Keratinocyte (primary cell): ENCODE results near the gene NLRC5. TPM values are rescaled to one million over a fixed set of nuclear protein-coding genes. Genes with fewer than 3 reads are reported as not detected.

ENCODE experiments used
- DNase-seq: peaks from one replicate; pipeline ENCODE4 v3.0.0-alpha.2; 2011; ENCODE audit warnings: low read depth, missing footprints, low spot score
- FAIRE-seq: peaks from 2 replicates; lab custom pipeline; 2011; peaks lifted over from hg19 to GRCh38; lab: Jason Lieb, UNC
- H2AFZ ChIP-seq: 2 replicates; pipeline ENCODE4 v1.6.0; 2012; ENCODE audit warnings: low read length, control low read depth, inconsistent platforms; ENCODE audit not compliant: control insufficient read depth
- H3K27ac ChIP-seq: 2 replicates; pipeline ENCODE4 v1.5.1; 2011; ENCODE audit warnings: low read length; ENCODE audit not compliant: control insufficient read depth, insufficient read depth
- H3K27me3 ChIP-seq: 3 replicates; pipeline ENCODE4 v1.6.0; 2011; ENCODE audit warnings: low read length; ENCODE audit not compliant: control insufficient read depth, insufficient read depth; ENCODE audit errors: extremely low read depth
- H3K36me3 ChIP-seq, 2 experiments: 2 replicates in 1 of 2; 3 replicates in 1 of 2; pipeline ENCODE4 v1.5.1; 2011; ENCODE audit warnings: low read length in 2 of 2, mild to moderate bottlenecking in 1 of 2; ENCODE audit not compliant: control insufficient read depth in 2 of 2, insufficient read depth in 2 of 2; ENCODE audit errors: extremely low read depth in 1 of 2
- H3K4me1 ChIP-seq: 3 replicates; pipeline ENCODE4 v1.5.1; 2011; ENCODE audit warnings: low read length; ENCODE audit not compliant: control insufficient read depth, insufficient read depth; ENCODE audit errors: extremely low read depth
- H3K4me2 ChIP-seq: 3 replicates; pipeline ENCODE4 v1.6.0; 2011; ENCODE audit warnings: low read depth, low read length; ENCODE audit not compliant: control insufficient read depth, insufficient read depth; ENCODE audit errors: extremely low read depth
- H3K4me3 ChIP-seq, 3 experiments: fragments of 200-600 bp in 1 of 3; sonication (generic) in 1 of 3; 2 replicates in 2 of 3; 3 replicates in 1 of 3; pipeline ENCODE4 v1.5.1; 2011 to 2016; ENCODE audit warnings: low read length in 3 of 3, mild to moderate bottlenecking in 3 of 3, control low read depth in 2 of 3, inconsistent platforms in 1 of 3, low read depth in 1 of 3, mixed read lengths in 1 of 3, mixed run types in 1 of 3, moderate library complexity in 1 of 3; ENCODE audit not compliant: control insufficient read depth in 2 of 3, insufficient read depth in 2 of 3; ENCODE audit errors: extremely low read depth in 1 of 3
- H3K79me2 ChIP-seq: 2 replicates; pipeline ENCODE4 v1.6.0; 2012; ENCODE audit warnings: low read length; ENCODE audit not compliant: control insufficient read depth, insufficient read depth
- H3K9ac ChIP-seq: 3 replicates; pipeline ENCODE4 v1.6.0; 2011; ENCODE audit warnings: low read length; ENCODE audit not compliant: control insufficient read depth, insufficient read depth; ENCODE audit errors: extremely low read depth
- H3K9me1 ChIP-seq: 3 replicates; pipeline ENCODE4 v1.6.0; 2011; ENCODE audit warnings: low read length; ENCODE audit not compliant: control insufficient read depth, insufficient read depth; ENCODE audit errors: extremely low read depth
- H3K9me3 ChIP-seq: 2 replicates; pipeline ENCODE4 v1.5.1; 2012; ENCODE audit warnings: low read depth, low read length; ENCODE audit not compliant: control insufficient read depth
- H4K20me1 ChIP-seq: 3 replicates; pipeline ENCODE4 v1.6.0; 2011; ENCODE audit warnings: low read length; ENCODE audit not compliant: control insufficient read depth, insufficient read depth; ENCODE audit errors: extremely low read depth
- CTCF ChIP-seq, 3 experiments: IDR thresholded peaks in 1 of 3; conservative IDR thresholded peaks in 1 of 3; optimal IDR thresholded peaks in 1 of 3; 2 replicates in 2 of 3; 3 replicates in 1 of 3; pipeline versions ENCODE3 to v1.5.1; 2011; ENCODE audit warnings: low read length in 3 of 3, mild to moderate bottlenecking in 3 of 3, moderate library complexity in 2 of 3, control low read depth in 1 of 3, inconsistent platforms in 1 of 3; ENCODE audit not compliant: insufficient read depth in 2 of 3; ENCODE audit errors: extremely low read depth in 1 of 3
- EZH2 ChIP-seq: IDR thresholded peaks from one replicate; pipeline ENCODE4 v1.6.1; 2012; ENCODE audit warnings: inconsistent platforms, mild to moderate bottlenecking, low read length, moderate library complexity
- dilution Hi-C: fragments of 300-500 bp; cut with MboI; formaldehyde crosslinking; loops from one replicate; pipeline ENCODE4 v1.7.0; 2020; ENCODE audit warnings: low sequenced_read_pairs; ENCODE audit not compliant: extremely low pct_ligation_motif_present
- polyA plus RNA-seq, 5 experiments: library from polyadenylated mRNA; depleted of rRNA in 3 of 5; stranded (reverse) in 3 of 5; stranded (forward) in 1 of 5; unstranded in 1 of 5; fragments of >200 nt; gene quantifications; 1 replicate in 1 of 5; 2 replicates in 3 of 5; 3 replicates in 1 of 5; pipeline versions ENCODE4 v1.2.1 to v1.2.3, GENCODE V29; 2011 to 2012; ENCODE audit warnings: missing spikeins in 2 of 5, low read depth in 1 of 5, low replicate concordance in 1 of 5

The NLRC5 gene
- polyA plus RNA-seq, 1 donor (not counting 4 experiments of a cell fraction or from before 2014, with no cell fraction given): 7.8 TPM

GRCh38 chr16:57058291-57058861 lies 69.0 kb downstream of the NLRC5 start:
- H3K79me2 ChIP-seq: no peaks in the 10 kb centered on the region
- H3K9me3 ChIP-seq: no peaks in the 10 kb centered on the region
- dilution Hi-C loops: no loop called here
- H3K9me1 ChIP-seq: no peaks in the 10 kb centered on the region
- no peak overlapping the region for H3K27ac ChIP-seq
- peaks cover 13% of the 10 kb centered on the region for H3K4me1 ChIP-seq
- no peaks in the 10 kb centered on the region for H3K27me3 ChIP-seq
- no peak for TF ChIP-seq EZH2
- TF ChIP-seq CTCF (optimal IDR thresholded peaks at IDR 0.05 in 1 of 3, IDR thresholded peaks at IDR 0.05 in 1 of 3, conservative IDR thresholded peaks at IDR 0.05 in 1 of 3; ENCODE audit: extremely low read depth in 1 of 3, insufficient read depth in 2 of 3, low read length in 3 of 3): no peak
- no peak overlapping the region for H2AFZ ChIP-seq
- FAIRE-seq (no peak), DNase-seq (no peak)
- H3K4me3 ChIP-seq: no peak overlapping the region
- H3K9ac ChIP-seq: no peak overlapping the region
- no peaks in the 10 kb centered on the region for H4K20me1 ChIP-seq
- H3K4me2 ChIP-seq: no peak overlapping the region
- H3K36me3 ChIP-seq: no peaks in the 10 kb centered on the region

- H3K79me2 ChIP-seq: no peaks in the 10 kb centered on the region
- no peaks in the 10 kb centered on the region for H3K9me1 ChIP-seq
- no peak overlapping the region for H3K27ac ChIP-seq
- H3K4me1 ChIP-seq: peaks cover 13% of the 10 kb centered on the region
- TF ChIP-seq CTCF (optimal IDR thresholded peaks at IDR 0.05 in 1 of 3, IDR thresholded peaks at IDR 0.05 in 1 of 3, conservative IDR thresholded peaks at IDR 0.05 in 1 of 3; ENCODE audit: extremely low read depth in 1 of 3, insufficient read depth in 2 of 3, low read length in 3 of 3): no peak
- no peak for TF ChIP-seq EZH2
- no peak overlapping the region for H3K4me3 ChIP-seq
- dilution Hi-C loops: no loop called here
- H3K27me3 ChIP-seq: no peaks in the 10 kb centered on the region
- no peak overlapping the region for H3K9ac ChIP-seq
- FAIRE-seq (peak; percentile 80), DNase-seq (no peak)
- H3K9me3 ChIP-seq: no peaks in the 10 kb centered on the region
- no peaks in the 10 kb centered on the region for H3K36me3 ChIP-seq
- H4K20me1 ChIP-seq: no peaks in the 10 kb centered on the region
- peak overlapping the region; percentile 35 for H3K4me2 ChIP-seq
- peak overlapping the region; percentile 24 for H2AFZ ChIP-seq
Observed at GRCh38 chr16:57060323-57061083, 71.1 kb downstream of the NLRC5 start.
